Measurements from ENCODE around the gene ZNF697.

ZNF697 gene

GRCh38 chr1:119637710-119638109 lies 10.4 kb downstream of the ZNF697 start:
- Histone ChIP-seq H3K4me3 (ENCODE audit: low read depth, low read length) (no peak overlapping the region), H3K9ac (ENCODE audit: low read depth, low read length) (no peak overlapping the region), H3K36me3 (ENCODE audit: control insufficient read depth, insufficient read depth, low read length) (no peaks in the 10 kb centered on the region), H3K4me1 (ENCODE audit: control insufficient read depth, insufficient read depth, low read length) (peaks cover 7% of the 10 kb centered on the region), H3K27me3 (ENCODE audit: control insufficient read depth, insufficient read depth, low read length) (no peaks in the 10 kb centered on the region), H3K9me3 (ENCODE audit: control insufficient read depth, insufficient read depth, low read length) (no peaks in the 10 kb centered on the region)

GRCh38 chr1:119636491-119637089 lies 11.5 kb downstream of the ZNF697 start:
- no peak overlapping the region for H3K9ac ChIP-seq (ENCODE audit: low read depth, low read length)
- peaks cover 7% of the 10 kb centered on the region for H3K4me1 ChIP-seq (ENCODE audit: control insufficient read depth, insufficient read depth, low read length)
- H3K36me3 ChIP-seq (ENCODE audit: control insufficient read depth, insufficient read depth, low read length), result no peaks in the 10 kb centered on the region
- H3K27me3 ChIP-seq (ENCODE audit: control insufficient read depth, insufficient read depth, low read length), result no peaks in the 10 kb centered on the region
- H3K4me3 ChIP-seq (ENCODE audit: low read depth, low read length), result no peak overlapping the region
- H3K9me3 ChIP-seq (ENCODE audit: control insufficient read depth, insufficient read depth, low read length), result no peaks in the 10 kb centered on the region

GRCh38 chr1:119635811-119636390 lies 12.2 kb downstream of the ZNF697 start:
- Histone ChIP-seq H3K9me3 (ENCODE audit: control insufficient read depth, insufficient read depth, low read length) (no peaks in the 10 kb centered on the region), H3K27me3 (ENCODE audit: control insufficient read depth, insufficient read depth, low read length) (no peaks in the 10 kb centered on the region), H3K9ac (ENCODE audit: low read depth, low read length) (no peak overlapping the region), H3K4me1 (ENCODE audit: control insufficient read depth, insufficient read depth, low read length) (peaks cover 7% of the 10 kb centered on the region), H3K36me3 (ENCODE audit: control insufficient read depth, insufficient read depth, low read length) (no peaks in the 10 kb centered on the region), H3K4me3 (ENCODE audit: low read depth, low read length) (no peak overlapping the region)

- H3K9me3 ChIP-seq (ENCODE audit: control insufficient read depth, insufficient read depth, low read length), result no peaks in the 10 kb centered on the region
- H3K36me3 ChIP-seq (ENCODE audit: control insufficient read depth, insufficient read depth, low read length), result no peaks in the 10 kb centered on the region
- no peak overlapping the region for H3K4me3 ChIP-seq (ENCODE audit: low read depth, low read length)
- peaks cover 1% of the 10 kb centered on the region for H3K4me1 ChIP-seq (ENCODE audit: control insufficient read depth, insufficient read depth, low read length)
- no peak overlapping the region for H3K9ac ChIP-seq (ENCODE audit: low read depth, low read length)
- no peaks in the 10 kb centered on the region for H3K27me3 ChIP-seq (ENCODE audit: control insufficient read depth, insufficient read depth, low read length)
Observed at GRCh38 chr1:119634016-119634415, 14.1 kb downstream of the ZNF697 start.

- Histone ChIP-seq H3K27me3 (ENCODE audit: control insufficient read depth, insufficient read depth, low read length) (no peaks in the 10 kb centered on the region), H3K9me3 (ENCODE audit: control insufficient read depth, insufficient read depth, low read length) (no peaks in the 10 kb centered on the region), H3K4me1 (ENCODE audit: control insufficient read depth, insufficient read depth, low read length) (no peaks in the 10 kb centered on the region), H3K4me3 (ENCODE audit: low read depth, low read length) (no peak overlapping the region), H3K36me3 (ENCODE audit: control insufficient read depth, insufficient read depth, low read length) (no peaks in the 10 kb centered on the region), H3K9ac (ENCODE audit: low read depth, low read length) (no peak overlapping the region)
Observed at GRCh38 chr1:119633575-119633974, 14.5 kb downstream of the ZNF697 start.

GRCh38 chr1:119632841-119633240 lies 15.2 kb downstream of the ZNF697 start:
- no peaks in the 10 kb centered on the region for H3K9me3 ChIP-seq (ENCODE audit: control insufficient read depth, insufficient read depth, low read length)
- no peaks in the 10 kb centered on the region for H3K36me3 ChIP-seq (ENCODE audit: control insufficient read depth, insufficient read depth, low read length)
- peaks cover 3% of the 10 kb centered on the region for H3K4me1 ChIP-seq (ENCODE audit: control insufficient read depth, insufficient read depth, low read length)
- no peak overlapping the region for H3K9ac ChIP-seq (ENCODE audit: low read depth, low read length)
- H3K27me3 ChIP-seq (ENCODE audit: control insufficient read depth, insufficient read depth, low read length), result no peaks in the 10 kb centered on the region
- no peak overlapping the region for H3K4me3 ChIP-seq (ENCODE audit: low read depth, low read length)

- no peaks in the 10 kb centered on the region for H3K9me3 ChIP-seq (ENCODE audit: control insufficient read depth, insufficient read depth, low read length)
- H3K4me1 ChIP-seq (ENCODE audit: control insufficient read depth, insufficient read depth, low read length), result peaks cover 3% of the 10 kb centered on the region
- no peaks in the 10 kb centered on the region for H3K36me3 ChIP-seq (ENCODE audit: control insufficient read depth, insufficient read depth, low read length)
- no peaks in the 10 kb centered on the region for H3K27me3 ChIP-seq (ENCODE audit: control insufficient read depth, insufficient read depth, low read length)
- H3K4me3 ChIP-seq (ENCODE audit: low read depth, low read length), result no peak overlapping the region
- H3K9ac ChIP-seq (ENCODE audit: low read depth, low read length), result no peak overlapping the region
Observed at GRCh38 chr1:119632103-119632490, 16.0 kb downstream of the ZNF697 start.

- Histone ChIP-seq H3K4me3 (ENCODE audit: low read depth, low read length) (no peak overlapping the region), H3K27me3 (ENCODE audit: control insufficient read depth, insufficient read depth, low read length) (no peaks in the 10 kb centered on the region), H3K36me3 (ENCODE audit: control insufficient read depth, insufficient read depth, low read length) (no peaks in the 10 kb centered on the region), H3K4me1 (ENCODE audit: control insufficient read depth, insufficient read depth, low read length) (peaks cover 3% of the 10 kb centered on the region), H3K9ac (ENCODE audit: low read depth, low read length) (no peak overlapping the region), H3K9me3 (ENCODE audit: control insufficient read depth, insufficient read depth, low read length) (no peaks in the 10 kb centered on the region)
Observed at GRCh38 chr1:119631433-119632102, 16.5 kb downstream of the ZNF697 start.

GRCh38 chr1:119631086-119631432 lies 17.0 kb downstream of the ZNF697 start:
- H3K4me3 ChIP-seq (ENCODE audit: low read depth, low read length), result no peak overlapping the region
- no peak overlapping the region for H3K9ac ChIP-seq (ENCODE audit: low read depth, low read length)
- H3K36me3 ChIP-seq (ENCODE audit: control insufficient read depth, insufficient read depth, low read length), result no peaks in the 10 kb centered on the region
- no peaks in the 10 kb centered on the region for H3K9me3 ChIP-seq (ENCODE audit: control insufficient read depth, insufficient read depth, low read length)
- peaks cover 3% of the 10 kb centered on the region for H3K4me1 ChIP-seq (ENCODE audit: control insufficient read depth, insufficient read depth, low read length)
- no peaks in the 10 kb centered on the region for H3K27me3 ChIP-seq (ENCODE audit: control insufficient read depth, insufficient read depth, low read length)

GRCh38 chr1:119626841-119627240 lies 21.2 kb downstream of the ZNF697 start:
- Histone ChIP-seq H3K4me1 (ENCODE audit: control insufficient read depth, insufficient read depth, low read length) (peaks cover 5% of the 10 kb centered on the region), H3K9ac (ENCODE audit: low read depth, low read length) (no peak overlapping the region)

GRCh38 chr1:119626011-119626545 lies 22.0 kb downstream of the ZNF697 start:
- Histone ChIP-seq H3K27me3 (ENCODE audit: control insufficient read depth, insufficient read depth, low read length) (no peaks in the 10 kb centered on the region), H3K4me3 (ENCODE audit: low read depth, low read length) (no peak overlapping the region), H3K36me3 (ENCODE audit: control insufficient read depth, insufficient read depth, low read length) (peaks cover 21% of the 10 kb centered on the region), H3K4me1 (ENCODE audit: control insufficient read depth, insufficient read depth, low read length) (peaks cover 12% of the 10 kb centered on the region), H3K9ac (ENCODE audit: low read depth, low read length) (no peak overlapping the region), H3K9me3 (ENCODE audit: control insufficient read depth, insufficient read depth, low read length) (no peaks in the 10 kb centered on the region)

More at GRCh38 chr1:119626841-119627240, 21.2 kb downstream of the ZNF697 start:
- H3K4me3 ChIP-seq (ENCODE audit: low read depth, low read length), result no peak overlapping the region
- no peaks in the 10 kb centered on the region for H3K9me3 ChIP-seq (ENCODE audit: control insufficient read depth, insufficient read depth, low read length)
- no peaks in the 10 kb centered on the region for H3K27me3 ChIP-seq (ENCODE audit: control insufficient read depth, insufficient read depth, low read length)
- peaks cover 21% of the 10 kb centered on the region for H3K36me3 ChIP-seq (ENCODE audit: control insufficient read depth, insufficient read depth, low read length)

- Histone ChIP-seq H3K9ac (ENCODE audit: low read depth, low read length) (no peak overlapping the region), H3K4me1 (ENCODE audit: control insufficient read depth, insufficient read depth, low read length) (peaks cover 15% of the 10 kb centered on the region), H3K36me3 (ENCODE audit: control insufficient read depth, insufficient read depth, low read length) (peaks cover 21% of the 10 kb centered on the region), H3K4me3 (ENCODE audit: low read depth, low read length) (no peak overlapping the region), H3K27me3 (ENCODE audit: control insufficient read depth, insufficient read depth, low read length) (no peaks in the 10 kb centered on the region), H3K9me3 (ENCODE audit: control insufficient read depth, insufficient read depth, low read length) (no peaks in the 10 kb centered on the region)
Observed at GRCh38 chr1:119623678-119624077, 24.4 kb downstream of the ZNF697 start.

Data from iPS-15b (cell line).